PC-3 (cell line): Measurements from ENCODE around the gene MVB12B.

Experiments used
- EZH2phosphoT487 ChIP-seq: fragments of 300-600 bp; sonication (generic); IDR thresholded peaks from 2 replicates; pipeline ENCODE4 v1.6.1; 2018; ENCODE audit warnings: mild to moderate bottlenecking, antibody characterized with exemption, low read length, borderline replicate concordance
- TF ChIP-seq, protein P1 (sequence below): fragments of 300-600 bp; sonication (generic); conservative IDR thresholded peaks from 2 replicates; pipeline ENCODE4 v1.5.1; 2017; ENCODE audit warnings: antibody characterized with exemption, low read depth, mild to moderate bottlenecking, low read length

DNA sequence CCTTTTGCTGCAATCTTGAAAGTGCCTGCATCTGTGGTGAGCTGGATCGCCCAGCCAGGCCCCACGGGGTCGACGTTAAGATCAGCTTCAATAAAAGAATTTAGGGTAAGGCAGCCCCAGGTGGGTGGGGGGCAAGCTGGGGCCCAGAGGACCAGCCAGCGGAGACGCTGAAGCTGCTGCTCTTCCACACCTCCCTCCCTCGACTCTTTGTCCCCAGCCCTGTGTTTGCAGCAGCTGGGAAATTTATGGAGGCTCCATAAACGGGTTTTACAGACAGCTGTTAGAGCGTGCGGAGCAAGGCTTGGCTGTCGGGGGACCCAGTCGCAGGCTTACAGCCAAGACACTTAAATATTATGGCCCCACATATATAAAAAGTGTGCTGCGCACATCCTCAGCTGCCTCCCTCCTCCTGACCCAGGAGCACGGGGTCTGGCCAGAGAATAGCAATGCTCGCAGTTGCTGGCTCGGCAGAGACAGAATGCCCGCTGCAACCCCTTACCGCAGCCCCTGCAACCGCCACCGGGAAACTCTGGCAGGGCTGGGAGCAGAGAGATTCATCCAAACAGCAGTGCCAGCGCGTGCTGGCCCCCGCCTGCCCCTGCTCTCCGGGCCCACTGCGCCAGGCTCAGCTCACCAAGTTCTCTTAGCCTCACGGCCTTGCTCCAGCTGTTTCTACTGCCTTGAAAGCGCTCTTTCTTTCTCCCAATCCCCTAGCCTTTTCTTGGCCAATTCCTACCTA lies 28.4 kb upstream of the MVB12B start:
- TF ChIP-seq, protein P1, sequence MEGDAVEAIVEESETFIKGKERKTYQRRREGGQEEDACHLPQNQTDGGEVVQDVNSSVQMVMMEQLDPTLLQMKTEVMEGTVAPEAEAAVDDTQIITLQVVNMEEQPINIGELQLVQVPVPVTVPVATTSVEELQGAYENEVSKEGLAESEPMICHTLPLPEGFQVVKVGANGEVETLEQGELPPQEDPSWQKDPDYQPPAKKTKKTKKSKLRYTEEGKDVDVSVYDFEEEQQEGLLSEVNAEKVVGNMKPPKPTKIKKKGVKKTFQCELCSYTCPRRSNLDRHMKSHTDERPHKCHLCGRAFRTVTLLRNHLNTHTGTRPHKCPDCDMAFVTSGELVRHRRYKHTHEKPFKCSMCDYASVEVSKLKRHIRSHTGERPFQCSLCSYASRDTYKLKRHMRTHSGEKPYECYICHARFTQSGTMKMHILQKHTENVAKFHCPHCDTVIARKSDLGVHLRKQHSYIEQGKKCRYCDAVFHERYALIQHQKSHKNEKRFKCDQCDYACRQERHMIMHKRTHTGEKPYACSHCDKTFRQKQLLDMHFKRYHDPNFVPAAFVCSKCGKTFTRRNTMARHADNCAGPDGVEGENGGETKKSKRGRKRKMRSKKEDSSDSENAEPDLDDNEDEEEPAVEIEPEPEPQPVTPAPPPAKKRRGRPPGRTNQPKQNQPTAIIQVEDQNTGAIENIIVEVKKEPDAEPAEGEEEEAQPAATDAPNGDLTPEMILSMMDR, result no peak
- TF ChIP-seq EZH2phosphoT487, result no peak
